C4-2B (cell line): ENCODE data around the gene DHPS.

ENCODE experiments used
- CTCF ChIP-seq: fragments of 450-650 bp; conservative IDR thresholded peaks from 2 replicates; pipeline ENCODE4 v1.5.1; 2017; ENCODE audit warnings: mild to moderate bottlenecking
- ZFX ChIP-seq: fragments of 450-650 bp; IDR thresholded peaks from 2 replicates; pipeline ENCODE4 v1.6.1; 2017

GRCh38 chr19:12639901-12640613, 41.6 kb downstream of the DHPS start:
- peak; percentile 80 for TF ChIP-seq CTCF
- no peak for TF ChIP-seq ZFX
